ENCODE measurements around the gene FYN. TPM values are rescaled to one million over a fixed set of nuclear protein-coding genes. Genes with fewer than 3 reads are reported as not detected.
"Not testable (repeated sequence)": the region's sequence is repeated elsewhere in the genome, so short reads cannot be mapped to it uniquely, and the experiment has no call there.

Gene FYN
- total RNA-seq, 1 experiment from 2014 or later = 37.8 TPM

GRCh38 chr6:111912904-111913303, 39.7 kb upstream of the FYN start:
- no peak for TF ChIP-seq CTCF (IDR thresholded peaks at IDR 0.05; ENCODE audit: unreplicated experiment)
- peaks cover 7% of the 10 kb centered on the region for H3K9me3 Mint-ChIP-seq (ENCODE audit: unreplicated experiment)
- no TSS peak for BruUV-seq (replicated peaks)
- no peak overlapping the region for H3K4me3 Mint-ChIP-seq (ENCODE audit: unreplicated experiment)
- H3K36me3 Mint-ChIP-seq (ENCODE audit: insufficient read depth, unreplicated experiment) = no peaks in the 10 kb centered on the region
- intact Hi-C loops (cut with micrococcal nuclease) = no loop called here
- no peaks in the 10 kb centered on the region for H3K27me3 Mint-ChIP-seq (ENCODE audit: insufficient read depth, unreplicated experiment)
- DNase-seq (ENCODE audit: unreplicated experiment) = no peak
- POLR2A ChIA-PET = no interaction called here
- CTCF ChIA-PET = interaction anchor here (0.6 to 0.7 kb wide), 2 partner anchors 12 kb away, joined by 3 to 4 read pairs; no protein-coding TSS in a partner anchor
- no peaks in the 10 kb centered on the region for H3K4me1 Mint-ChIP-seq (ENCODE audit: insufficient read depth, unreplicated experiment)
- no peak overlapping the region for H3K27ac Mint-ChIP-seq (ENCODE audit: low read depth, unreplicated experiment)

DNA sequence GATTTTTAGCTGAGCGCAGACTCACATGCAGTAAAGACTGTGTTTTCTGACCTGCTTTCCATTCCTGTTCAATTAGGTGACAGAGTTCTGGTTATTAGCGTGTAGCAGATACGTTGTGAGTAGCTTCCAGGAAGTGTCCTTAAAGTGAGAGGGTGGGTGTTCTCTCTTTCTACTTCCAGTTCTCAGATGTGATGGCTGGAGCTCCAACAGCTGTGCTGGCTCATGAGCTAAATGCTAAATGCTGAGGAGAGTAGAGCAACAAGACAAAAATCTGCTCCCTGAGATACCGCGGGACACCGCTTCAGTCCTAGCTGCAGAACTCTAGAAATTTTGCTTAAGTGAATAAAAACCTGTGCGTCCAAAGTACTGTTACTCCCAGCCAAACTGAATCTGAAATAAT, 38.2 kb upstream of the FYN start:
- POLR2A ChIA-PET = no interaction called here
- Mint-ChIP-seq H3K4me3 (ENCODE audit: unreplicated experiment) (no peak overlapping the region), H3K36me3 (ENCODE audit: insufficient read depth, unreplicated experiment) (no peaks in the 10 kb centered on the region), H3K27me3 (ENCODE audit: insufficient read depth, unreplicated experiment) (no peaks in the 10 kb centered on the region), H3K4me1 (ENCODE audit: insufficient read depth, unreplicated experiment) (no peaks in the 10 kb centered on the region), H3K27ac (ENCODE audit: low read depth, unreplicated experiment) (no peak overlapping the region), H3K9me3 (ENCODE audit: unreplicated experiment) (peaks cover 7% of the 10 kb centered on the region)
- TF ChIP-seq CTCF (IDR thresholded peaks at IDR 0.05; ENCODE audit: unreplicated experiment) = no peak
- CTCF ChIA-PET = no interaction called here
- no peak for DNase-seq (ENCODE audit: unreplicated experiment)
- intact Hi-C loops (cut with micrococcal nuclease) = no loop called here
- no TSS peak for BruUV-seq (replicated peaks)

DNA sequence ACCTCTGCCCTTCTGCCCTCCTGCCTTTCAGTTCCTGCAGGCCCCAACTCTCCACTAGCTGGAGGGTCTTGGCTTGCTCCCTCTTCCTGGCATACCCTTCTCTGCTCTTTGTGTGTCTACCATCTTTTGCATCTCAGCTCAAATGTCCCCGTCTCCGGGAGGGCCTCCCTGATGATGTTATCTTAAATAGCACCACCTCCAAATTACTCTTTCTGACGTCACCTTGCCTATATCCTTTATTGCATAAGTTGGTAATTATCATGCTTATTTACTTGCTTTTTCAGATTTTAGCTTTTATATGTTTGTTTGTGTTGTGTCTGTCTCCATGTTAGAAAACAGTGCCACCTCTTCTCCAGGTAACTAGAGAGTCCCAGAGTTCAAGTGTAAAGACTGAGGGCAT, 36.0 kb upstream of the FYN start:
- BruUV-seq (replicated peaks) = no TSS peak
- ChIA-PET POLR2A (interaction anchor here (1.2 kb wide), 1 partner anchor 10 kb away, joined by 3 read pairs; no protein-coding TSS in a partner anchor), CTCF (interaction anchor here (1.2 kb wide), 1 partner anchor 134 kb away, joined by 3 read pairs; no protein-coding TSS in a partner anchor)
- no peak for TF ChIP-seq CTCF (IDR thresholded peaks at IDR 0.05; ENCODE audit: unreplicated experiment)
- Mint-ChIP-seq H3K4me1 (ENCODE audit: insufficient read depth, unreplicated experiment) (no peaks in the 10 kb centered on the region), H3K4me3 (ENCODE audit: unreplicated experiment) (no peak overlapping the region), H3K9me3 (ENCODE audit: unreplicated experiment) (peaks cover 7% of the 10 kb centered on the region), H3K27me3 (ENCODE audit: insufficient read depth, unreplicated experiment) (no peaks in the 10 kb centered on the region), H3K27ac (ENCODE audit: low read depth, unreplicated experiment) (no peak overlapping the region), H3K36me3 (ENCODE audit: insufficient read depth, unreplicated experiment) (no peaks in the 10 kb centered on the region)
- no peak for DNase-seq (ENCODE audit: unreplicated experiment)
- intact Hi-C loops (cut with micrococcal nuclease) = no loop called here

DNA sequence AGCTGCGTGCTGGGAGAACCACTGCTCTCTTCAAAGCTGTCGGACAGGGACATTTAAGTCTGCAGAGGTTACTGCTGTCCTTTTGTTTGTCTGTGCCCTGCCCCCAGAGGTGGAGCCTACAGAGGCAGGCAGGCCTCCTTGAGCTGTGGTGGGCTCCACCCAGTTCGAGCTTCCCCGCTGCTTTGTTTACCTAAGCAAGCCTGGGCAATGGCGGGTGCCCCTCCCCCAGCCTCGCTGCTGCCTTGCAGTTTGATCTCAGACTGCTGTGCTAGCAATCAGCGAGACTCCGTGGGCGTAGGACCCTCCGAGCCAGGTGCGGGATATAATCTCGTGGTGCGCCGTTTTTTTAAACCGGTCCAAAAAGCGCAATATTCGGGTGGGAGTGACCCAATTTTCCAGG, 35.1 kb upstream of the FYN start:
- intact Hi-C loops (cut with micrococcal nuclease); H3K4me3 Mint-ChIP-seq (ENCODE audit: unreplicated experiment); H3K36me3 Mint-ChIP-seq (ENCODE audit: insufficient read depth, unreplicated experiment); BruUV-seq (replicated peaks); DNase-seq (ENCODE audit: unreplicated experiment); H3K27me3 Mint-ChIP-seq (ENCODE audit: insufficient read depth, unreplicated experiment); POLR2A ChIA-PET; H3K27ac Mint-ChIP-seq (ENCODE audit: low read depth, unreplicated experiment); H3K9me3 Mint-ChIP-seq (ENCODE audit: unreplicated experiment); H3K4me1 Mint-ChIP-seq (ENCODE audit: insufficient read depth, unreplicated experiment): not testable (repeated sequence)
- CTCF ChIA-PET = interaction anchor here (1.2 kb wide), 1 partner anchor 135 kb away, joined by 3 read pairs; no protein-coding TSS in a partner anchor

DNA sequence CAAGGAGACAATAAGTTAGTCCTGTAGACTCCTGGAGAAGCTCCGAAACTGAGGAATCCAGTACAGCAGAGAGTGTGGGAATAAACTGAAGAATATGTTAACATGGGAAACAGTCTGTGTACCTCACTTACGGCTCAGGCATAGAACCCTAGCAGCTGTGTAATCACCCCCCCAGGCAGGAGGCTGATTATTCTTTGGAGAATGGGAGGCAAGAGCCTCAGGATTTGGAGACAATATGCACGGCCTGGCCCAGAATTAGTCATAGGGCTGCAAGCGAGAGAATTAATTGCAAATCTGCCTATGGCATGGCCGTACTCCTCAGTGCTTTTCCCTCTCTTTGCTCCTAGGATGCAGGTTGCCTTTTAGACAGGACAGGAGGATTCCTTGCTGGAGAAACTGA, 27.5 kb upstream of the FYN start:
- ChIA-PET POLR2A (no interaction called here), CTCF (interaction anchor here (0.7 kb wide), 1 partner anchor 12 kb away, joined by 4 read pairs; no protein-coding TSS in a partner anchor)
- H3K27me3 Mint-ChIP-seq (ENCODE audit: insufficient read depth, unreplicated experiment) = no peaks in the 10 kb centered on the region
- no peak for DNase-seq (ENCODE audit: unreplicated experiment)
- peaks cover 7% of the 10 kb centered on the region for H3K36me3 Mint-ChIP-seq (ENCODE audit: insufficient read depth, unreplicated experiment)
- BruUV-seq (replicated peaks) = no TSS peak
- no peak for TF ChIP-seq CTCF (IDR thresholded peaks at IDR 0.05; ENCODE audit: unreplicated experiment)
- H3K9me3 Mint-ChIP-seq (ENCODE audit: unreplicated experiment) = no peaks in the 10 kb centered on the region
- H3K4me1 Mint-ChIP-seq (ENCODE audit: insufficient read depth, unreplicated experiment) = no peaks in the 10 kb centered on the region
- intact Hi-C loops (cut with micrococcal nuclease) = no loop called here
- no peak overlapping the region for H3K4me3 Mint-ChIP-seq (ENCODE audit: unreplicated experiment)
- no peak overlapping the region for H3K27ac Mint-ChIP-seq (ENCODE audit: low read depth, unreplicated experiment)
